ENCODE results near the gene CCDC88C. TPM values are rescaled to one million over a fixed set of nuclear protein-coding genes. Genes with fewer than 3 reads are reported as not detected.

Gene CCDC88C
- polyA plus RNA-seq, 2 of the 4 experiments (the other 2 are of a cell fraction) = 2.9 to 3.7 TPM

DNA sequence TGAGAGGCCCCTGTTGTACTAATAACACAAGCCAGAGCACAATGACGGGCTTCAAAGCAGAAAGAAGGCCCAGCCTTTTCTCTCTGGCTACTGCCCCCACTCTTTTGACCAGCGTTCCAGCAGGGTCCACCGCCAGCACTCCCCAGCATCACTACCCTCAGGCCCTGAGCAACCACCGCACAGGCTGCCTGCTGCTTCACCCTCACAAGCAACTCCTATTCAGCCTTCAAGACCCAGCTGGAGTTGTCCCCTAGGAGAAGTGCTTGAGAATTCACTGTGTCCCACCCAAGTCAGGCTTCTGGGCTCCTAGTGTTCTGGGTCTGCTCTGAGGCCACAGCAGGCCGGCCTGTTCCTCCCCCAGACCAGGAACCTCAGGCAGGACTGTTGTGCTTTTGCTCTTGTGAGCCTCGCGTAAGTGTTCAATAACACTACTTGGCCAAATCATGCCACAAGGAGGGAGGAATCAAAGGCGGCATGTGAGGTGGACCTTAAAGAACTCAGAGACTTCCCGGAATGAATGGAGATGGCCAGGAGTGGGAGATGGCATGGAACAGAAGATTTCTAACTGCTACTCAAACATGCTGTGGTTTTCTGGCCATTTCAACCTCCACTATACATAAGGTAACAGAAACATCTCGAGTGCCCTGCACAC lies 89.8 kb downstream of the CCDC88C start:
- CTCF ChIA-PET = interaction anchor here (2.8 to 8.3 kb wide), 2 partner anchors 14 to 91 kb away, joined by 11 to 124 read pairs; partner anchors contain the start of gene CCDC88C
- no peak for ATAC-seq
- no peak for FAIRE-seq

GRCh38 chr14:91327250-91327595 lies 90.4 kb downstream of the CCDC88C start:
- H3K4me1 ChIP-seq = no peaks in the 10 kb centered on the region
- POLR2A ChIA-PET = interaction anchor here (0.6 to 1.4 kb wide), 2 partner anchors 91 to 160 kb away, joined by 5 to 6 read pairs; partner anchors contain the start of gene CCDC88C
- H3K9me3 ChIP-seq = no peaks in the 10 kb centered on the region
- CTCF ChIA-PET = interaction anchor here (1.4 to 8.3 kb wide), 4 partner anchors 14 to 92 kb away, joined by 4 to 124 read pairs (median 38); partner anchors contain the start of gene CCDC88C
- no peak for ATAC-seq
- WGBS (ENCODE audit: missing lambda C conversion rate) = 80% methylated on average over 5 of the region's 7 CpGs
- H3K4me2 ChIP-seq = no peak overlapping the region
- no peak overlapping the region for H3K27ac ChIP-seq
- no peak for FAIRE-seq
- TF ChIP-seq MAZ (IDR thresholded peaks at IDR 0.05; ENCODE audit: borderline replicate concordance, low read depth, low read length) = no peak
- H3K4me3 ChIP-seq = no peak overlapping the region
- no peak for DNase-seq (ENCODE audit: low read depth in 1 of 2, low spot score in 1 of 2)

More for the DNA sequence above, 89.8 kb downstream of the CCDC88C start:
- no peak for TF ChIP-seq RNF2 (IDR thresholded peaks at IDR 0.05; ENCODE audit: borderline replicate concordance, low read depth)
- Histone ChIP-seq H3K27ac (no peak overlapping the region), H3K9me3 (no peaks in the 10 kb centered on the region), H3K4me2 (no peak overlapping the region), H3K4me1 (no peaks in the 10 kb centered on the region), H3K4me3 (no peak overlapping the region)
- no peak for DNase-seq (ENCODE audit: low read depth in 1 of 2, low spot score in 1 of 2)
- 81% methylated on average over 10 of the region's 10 CpGs for WGBS (ENCODE audit: missing lambda C conversion rate)
- POLR2A ChIA-PET = interaction anchor here (0.6 to 1.4 kb wide), 2 partner anchors 90 to 160 kb away, joined by 5 to 6 read pairs; partner anchors contain the start of gene CCDC88C

DNA sequence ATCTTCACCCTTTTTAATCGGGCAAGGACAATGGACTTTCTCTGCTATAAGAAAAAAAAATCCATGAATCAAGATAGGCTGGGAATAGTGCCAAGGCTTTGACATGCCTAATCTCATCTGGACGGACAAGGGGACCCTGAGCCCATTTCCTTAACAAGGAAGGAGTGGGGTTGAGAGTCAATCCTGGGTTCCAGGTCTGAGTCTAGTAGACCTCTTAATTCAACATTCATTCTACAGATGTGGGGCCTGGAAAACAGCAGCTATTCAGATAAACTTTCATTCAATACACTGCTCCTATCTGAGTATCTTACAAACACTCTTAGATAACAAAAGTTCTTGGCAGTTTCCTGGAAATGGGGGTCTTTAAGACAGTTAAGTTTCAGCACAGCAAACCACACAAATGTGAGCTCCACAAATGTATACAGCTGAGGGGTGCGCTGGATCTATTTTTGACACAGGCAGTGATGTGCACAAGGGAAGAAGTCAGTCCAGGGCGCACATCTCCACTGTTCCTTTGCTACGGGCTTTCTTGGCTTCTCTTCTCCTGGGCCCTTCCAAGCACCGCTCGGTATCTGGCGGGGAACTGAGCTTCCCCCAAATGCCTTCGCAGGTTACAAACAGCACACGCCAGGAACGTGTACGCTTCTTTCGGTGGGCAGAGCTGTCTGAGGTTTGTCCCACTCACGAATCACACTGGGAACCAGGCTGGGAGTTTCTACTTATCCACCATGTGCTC lies 90.9 kb downstream of the CCDC88C start:
- Histone ChIP-seq H3K27ac (no peak overlapping the region), H3K4me2 (no peak overlapping the region), H3K4me3 (no peak overlapping the region), H3K9me3 (no peaks in the 10 kb centered on the region), H3K4me1 (no peaks in the 10 kb centered on the region)
- ATAC-seq (no peak), FAIRE-seq (no peak), DNase-seq (ENCODE audit: low read depth in 1 of 2, low spot score in 1 of 2) (no peak)
- TF ChIP-seq MAZ (IDR thresholded peaks at IDR 0.05; ENCODE audit: borderline replicate concordance, low read depth, low read length) (no peak), POLR2AphosphoS2 (conservative IDR thresholded peaks at IDR 0.05; ENCODE audit: low read length) (no peak), HMGXB4 (CRISPR knock-in tag; IDR thresholded peaks at IDR 0.05; ENCODE audit: borderline replicate concordance) (no peak), HOXA7 (CRISPR knock-in tag; IDR thresholded peaks at IDR 0.05) (no peak)
- CTCF ChIA-PET = interaction anchor here (1.4 to 8.3 kb wide), 3 partner anchors 13 to 93 kb away, joined by 4 to 124 read pairs (median 64); partner anchors contain the start of gene CCDC88C
- POLR2A ChIA-PET = interaction anchor here (1.4 kb wide), 1 partner anchor 91 kb away, joined by 5 read pairs; the partner anchor contains the start of gene CCDC88C
- WGBS (ENCODE audit: missing lambda C conversion rate) = 87% methylated on average over 14 of the region's 14 CpGs

- WGBS (ENCODE audit: missing lambda C conversion rate) = 80% methylated on average over 20 of the region's 20 CpGs
- Histone ChIP-seq H3K4me3 (no peak overlapping the region), H3K4me1 (no peaks in the 10 kb centered on the region), H3K27ac (no peak overlapping the region), H3K4me2 (no peak overlapping the region), H3K9me3 (no peaks in the 10 kb centered on the region)
- DNase-seq (ENCODE audit: low read depth in 1 of 2, low spot score in 1 of 2) = no peak
- CTCF ChIA-PET = interaction anchor here (0.6 to 8.3 kb wide), 19 partner anchors 8 to 409 kb away, joined by 3 to 124 read pairs (median 7); partner anchors contain the start of gene CCDC88C
- POLR2A ChIA-PET = no interaction called here
- FAIRE-seq = no peak
- no peak for ATAC-seq
- TF ChIP-seq CEBPB (IDR thresholded peaks at IDR 0.05) (no peak), HEYL (CRISPR knock-in tag; IDR thresholded peaks at IDR 0.05) (no peak), ELK1 (IDR thresholded peaks at IDR 0.05; ENCODE audit: low read depth, low read length) (no peak), POLR2A (IDR thresholded peaks at IDR 0.05; ENCODE audit: low read length) (no peak), JUN (IDR thresholded peaks at IDR 0.05) (no peak), BHLHE40 (IDR thresholded peaks at IDR 0.05; ENCODE audit: low read depth, low read length) (no peak), RNF2 (IDR thresholded peaks at IDR 0.05; ENCODE audit: borderline replicate concordance, low read depth) (no peak), HMGXB4 (CRISPR knock-in tag; IDR thresholded peaks at IDR 0.05; ENCODE audit: borderline replicate concordance) (no peak), FOSL2 (IDR thresholded peaks at IDR 0.05) (no peak), FOSL2 (CRISPR knock-in tag; IDR thresholded peaks at IDR 0.05) (no peak), NFE2L2 (conservative IDR thresholded peaks at IDR 0.05; ENCODE audit: low read length) (no peak)
- TF ChIP-seq, protein P1, sequence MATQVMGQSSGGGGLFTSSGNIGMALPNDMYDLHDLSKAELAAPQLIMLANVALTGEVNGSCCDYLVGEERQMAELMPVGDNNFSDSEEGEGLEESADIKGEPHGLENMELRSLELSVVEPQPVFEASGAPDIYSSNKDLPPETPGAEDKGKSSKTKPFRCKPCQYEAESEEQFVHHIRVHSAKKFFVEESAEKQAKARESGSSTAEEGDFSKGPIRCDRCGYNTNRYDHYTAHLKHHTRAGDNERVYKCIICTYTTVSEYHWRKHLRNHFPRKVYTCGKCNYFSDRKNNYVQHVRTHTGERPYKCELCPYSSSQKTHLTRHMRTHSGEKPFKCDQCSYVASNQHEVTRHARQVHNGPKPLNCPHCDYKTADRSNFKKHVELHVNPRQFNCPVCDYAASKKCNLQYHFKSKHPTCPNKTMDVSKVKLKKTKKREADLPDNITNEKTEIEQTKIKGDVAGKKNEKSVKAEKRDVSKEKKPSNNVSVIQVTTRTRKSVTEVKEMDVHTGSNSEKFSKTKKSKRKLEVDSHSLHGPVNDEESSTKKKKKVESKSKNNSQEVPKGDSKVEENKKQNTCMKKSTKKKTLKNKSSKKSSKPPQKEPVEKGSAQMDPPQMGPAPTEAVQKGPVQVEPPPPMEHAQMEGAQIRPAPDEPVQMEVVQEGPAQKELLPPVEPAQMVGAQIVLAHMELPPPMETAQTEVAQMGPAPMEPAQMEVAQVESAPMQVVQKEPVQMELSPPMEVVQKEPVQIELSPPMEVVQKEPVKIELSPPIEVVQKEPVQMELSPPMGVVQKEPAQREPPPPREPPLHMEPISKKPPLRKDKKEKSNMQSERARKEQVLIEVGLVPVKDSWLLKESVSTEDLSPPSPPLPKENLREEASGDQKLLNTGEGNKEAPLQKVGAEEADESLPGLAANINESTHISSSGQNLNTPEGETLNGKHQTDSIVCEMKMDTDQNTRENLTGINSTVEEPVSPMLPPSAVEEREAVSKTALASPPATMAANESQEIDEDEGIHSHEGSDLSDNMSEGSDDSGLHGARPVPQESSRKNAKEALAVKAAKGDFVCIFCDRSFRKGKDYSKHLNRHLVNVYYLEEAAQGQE (IDR thresholded peaks at IDR 0.05) = no peak
Observed at GRCh38 chr14:91324606-91325575, 92.7 kb downstream of the CCDC88C start.

Data from A549 (cell line).